Mammary epithelial cell (primary cell): ENCODE results near the gene CRNN.

Experiments
- CTCF ChIP-seq, 2 donors: IDR thresholded peaks in 1 of 2; conservative IDR thresholded peaks in 1 of 2; 2 replicates each; pipeline ENCODE4 v1.5.1; 2011 to 2012; ENCODE audit warnings: inconsistent platforms in 2 of 2, low read length in 2 of 2, mild to moderate bottlenecking in 2 of 2, control low read depth in 1 of 2, low read depth in 1 of 2; ENCODE audit not compliant: insufficient read depth in 1 of 2; ENCODE audit errors: extremely low read depth in 1 of 2
- EZH2 ChIP-seq: IDR thresholded peaks from 2 replicates; pipeline ENCODE4 v1.6.1; 2012; ENCODE audit warnings: low read length, inconsistent platforms, borderline replicate concordance

- no peak for TF ChIP-seq CTCF (conservative IDR thresholded peaks at IDR 0.05 in 1 of 2, IDR thresholded peaks at IDR 0.05 in 1 of 2; ENCODE audit: extremely low read depth in 1 of 2, insufficient read depth in 1 of 2, low read depth in 1 of 2, low read length in 2 of 2)
- TF ChIP-seq EZH2: no peak
Observed at GRCh38 chr1:152449661-152450060, 35.6 kb upstream of the CRNN start.
